Cardiac fibroblast (primary cell): ENCODE data around the gene PPL.

ENCODE experiments used
- DNase-seq, 2 donors: peaks; one replicate each; pipeline versions ENCODE4 v3.0.0 to v3.0.0-alpha.2; 2010; ENCODE audit warnings: low read depth in 2 of 2
- H3K4me3 ChIP-seq, 2 donors: replicated peaks in 1 of 2; 1 replicate in 1 of 2; 2 replicates in 1 of 2; pipeline ENCODE4 v1.5.1; 2011; ENCODE audit warnings: low read depth in 2 of 2, low read length in 2 of 2, mild to moderate bottlenecking in 2 of 2, moderate library complexity in 1 of 2
- CTCF ChIP-seq: IDR thresholded peaks from one replicate; pipeline ENCODE4 v1.5.1; 2011; ENCODE audit warnings: low read depth, mild to moderate bottlenecking, low read length, inconsistent platforms

PPL gene

GRCh38 chr16:4865231-4865860 lies 71.6 kb downstream of the PPL start:
- DNase-seq: no peak
- no peak for TF ChIP-seq CTCF
- H3K4me3 ChIP-seq: no peak overlapping the region

- no peak for DNase-seq
- no peak for TF ChIP-seq CTCF
- no peak overlapping the region for H3K4me3 ChIP-seq
These were observed 72.2 kb downstream of the PPL start for GRCh38 chr16:4864728-4865127.

GRCh38 chr16:4862639-4863038 lies 74.3 kb downstream of the PPL start:
- no peak for DNase-seq
- no peak for TF ChIP-seq CTCF
- H3K4me3 ChIP-seq: no peak overlapping the region

- H3K4me3 ChIP-seq: no peak overlapping the region
- TF ChIP-seq CTCF: no peak
- DNase-seq: no peak
These were observed 76.1 kb downstream of the PPL start for GRCh38 chr16:4860727-4861342.

GRCh38 chr16:4859900-4860255 lies 77.1 kb downstream of the PPL start:
- TF ChIP-seq CTCF: no peak
- DNase-seq: peak; percentile 20 to 51
- no peak overlapping the region for H3K4me3 ChIP-seq

GRCh38 chr16:4859190-4859899 lies 77.6 kb downstream of the PPL start:
- no peak overlapping the region for H3K4me3 ChIP-seq
- no peak for TF ChIP-seq CTCF
- peak in 1 of 2 donors; percentile 21 for DNase-seq
